K562 (cell line): ENCODE results near the gene PHF19. TPM values are rescaled to one million over a fixed set of nuclear protein-coding genes. Genes with fewer than 3 reads are reported as not detected.
A peak's percentile ranks its signal among the peaks of the same experiment; 100 is the strongest.

Experiments used
- ATAC-seq: fragments of 200-7000 bp; cut with Tn5 transposase; 3 replicates; pipeline ENCODE4 v1.9.1; 2020; ENCODE audit warnings: moderate library complexity
- BruUV-seq: library from RNA; stranded (reverse); fragments of 400-500 nt; replicated peaks from 2 replicates; lab custom pipeline; 2021; lab: Mats Ljungman, UMichigan
- CTCF ChIA-PET: fragments of 300-600 bp; formaldehyde crosslinking; extraction: SDS; loops from one replicate; lab custom pipeline; 2021; ENCODE audit warnings: low intra/inter-chr PET ratio; lab: Yijun Ruan, JAX
- POLR2A ChIA-PET: fragments of 300-600, 350-650 bp; sonication (Branson Sonifier 250); formaldehyde crosslinking; extraction: SDS; loops from one replicate; lab custom pipeline; 2021; ENCODE audit warnings: antibody characterized with exemption, inconsistent platforms; lab: Yijun Ruan, JAX
- DNase-seq, 4 experiments: peaks; one replicate each; pipeline versions ENCODE4 v3.0.0 to v3.0.0-alpha.2; 2011 to 2018; ENCODE audit warnings: low spot score in 3 of 4, mixed read lengths in 3 of 4; ENCODE audit errors: extremely low read depth in 1 of 4
- FAIRE-seq: peaks from 2 replicates; lab custom pipeline; 2011; peaks lifted over from hg19 to GRCh38; lab: Jason Lieb, UNC
- H2AFZ ChIP-seq: 2 replicates; pipeline ENCODE4 v1.6.0; 2011; ENCODE audit warnings: low read depth, low read length, control low read depth, inconsistent platforms
- H3K27ac ChIP-seq: fragments of 200-600 bp; 3 replicates; pipeline ENCODE4 v1.8.0; 2011; ENCODE audit warnings: low read depth, mild to moderate bottlenecking, control low read depth, inconsistent platforms, low read length, moderate library complexity, mixed read lengths; ENCODE audit errors: extremely low read depth
- H3K27me3 ChIP-seq, 2 experiments: fragments of 300-600 bp in 1 of 2; 2 replicates in 1 of 2; 3 replicates in 1 of 2; pipeline versions ENCODE4 v1.6.0 to v1.8.0; 2011; ENCODE audit warnings: inconsistent platforms in 2 of 2, low read length in 2 of 2, mild to moderate bottlenecking in 1 of 2, mixed read lengths in 1 of 2, moderate library complexity in 1 of 2; ENCODE audit not compliant: control insufficient read depth in 2 of 2, insufficient read depth in 2 of 2
- H3K36me3 ChIP-seq: fragments of 300-600 bp; 3 replicates; pipeline ENCODE4 v1.8.0; 2011; ENCODE audit warnings: mild to moderate bottlenecking, low read length, inconsistent platforms; ENCODE audit not compliant: control insufficient read depth, insufficient read depth
- H3K4me1 ChIP-seq, 2 experiments: fragments of 200-600 bp in 1 of 2; replicated peaks in 1 of 2; 2 replicates in 1 of 2; 3 replicates in 1 of 2; pipeline versions ENCODE4 v1.5.1 to v1.8.0; 2011; ENCODE audit warnings: inconsistent platforms in 2 of 2, low read length in 2 of 2, mild to moderate bottlenecking in 1 of 2, mixed read lengths in 1 of 2, moderate library complexity in 1 of 2; ENCODE audit not compliant: control insufficient read depth in 2 of 2, insufficient read depth in 2 of 2
- H3K4me2 ChIP-seq: 2 replicates; pipeline ENCODE4 v1.6.1; 2011; ENCODE audit warnings: low read length, control low read depth, inconsistent platforms, mixed read lengths; ENCODE audit not compliant: insufficient read depth
- H3K4me3 ChIP-seq: fragments of 200-600 bp; sonication (generic), shearing (Covaris generic); 2 replicates; pipeline ENCODE4 v1.5.1; 2016; ENCODE audit warnings: control low read depth, inconsistent platforms
- H3K79me2 ChIP-seq: fragments of 200-600 bp; 3 replicates; pipeline ENCODE4 v1.8.0; 2011; ENCODE audit warnings: low read length, inconsistent platforms; ENCODE audit not compliant: control insufficient read depth, insufficient read depth
- H3K9ac ChIP-seq, 2 experiments: 2 replicates each; pipeline versions ENCODE4 v1.6.0 to v1.6.1; 2011; ENCODE audit warnings: low read depth in 2 of 2, low read length in 2 of 2, control low read depth in 1 of 2, inconsistent platforms in 1 of 2, mild to moderate bottlenecking in 1 of 2, mixed read lengths in 1 of 2; ENCODE audit not compliant: insufficient read depth in 1 of 2
- H3K9me1 ChIP-seq: one replicate; pipeline ENCODE4 v1.6.0; 2011; ENCODE audit warnings: inconsistent platforms, mild to moderate bottlenecking, low read length, moderate library complexity; ENCODE audit not compliant: control insufficient read depth, insufficient read depth
- H3K9me3 ChIP-seq: replicated peaks from 2 replicates; pipeline ENCODE4 v1.5.1; 2011; ENCODE audit warnings: low read depth, low read length, inconsistent platforms; ENCODE audit not compliant: control insufficient read depth, insufficient read depth
- H4K20me1 ChIP-seq: replicated peaks from 2 replicates; pipeline ENCODE4 v1.6.1; 2011; ENCODE audit warnings: low read length, inconsistent platforms, mixed read lengths; ENCODE audit not compliant: control insufficient read depth, insufficient read depth
- ATF1 ChIP-seq, 2 experiments: fragments of 450-650 bp in 1 of 2; IDR thresholded peaks; 2 replicates each; pipeline ENCODE4 v1.6.1; 2016; ENCODE audit warnings: missing compliant biosample characterization in 1 of 2, missing genetic modification characterization in 1 of 2
- ATF3 ChIP-seq, 2 experiments: fragments of 450-650 bp in 1 of 2; sonication (generic) in 1 of 2; formaldehyde crosslinking in 1 of 2; IDR thresholded peaks in 1 of 2; conservative IDR thresholded peaks in 1 of 2; 2 replicates each; pipeline versions ENCODE4 v1.6.1 to v1.8.1; 2016 to 2023; ENCODE audit warnings: mild to moderate bottlenecking in 2 of 2, moderate library complexity in 2 of 2, inconsistent platforms in 1 of 2, missing genetic modification reagents in 1 of 2
- CREM ChIP-seq: IDR thresholded peaks from 2 replicates; pipeline ENCODE4 v1.6.1; 2014; ENCODE audit warnings: antibody characterized with exemption, low read depth
- RCOR1 ChIP-seq, 2 experiments: IDR thresholded peaks; 2 replicates each; pipeline ENCODE4 v1.6.1; 2012; ENCODE audit warnings: low read depth in 2 of 2, low read length in 2 of 2, borderline replicate concordance in 1 of 2, improper control_type of control experiment in 1 of 2
- WHSC1 ChIP-seq: IDR thresholded peaks from one replicate; pipeline ENCODE4 v1.6.1; 2012; ENCODE audit warnings: low read length, control low read depth, inconsistent platforms
- WGBS: fragments of 100-300 bp; shearing (Covaris generic); methylation state at CpG from one replicate; pipeline ENCODE4 v1.1.6; 2016; ENCODE audit warnings: low coverage, mixed read lengths; ENCODE audit not compliant: insufficient coverage; ENCODE audit errors: missing lambda C conversion rate; 5-methylcytosine and 5-hydroxymethylcytosine counted together
- in situ Hi-C: fragments of 300-500 bp; cut with MboI; formaldehyde crosslinking; loops from 4 replicates; pipeline ENCODE4 v1.15.0; 2018; ENCODE audit warnings: inconsistent platforms, mixed read lengths
- intact Hi-C: fragments of 100-400 bp; cut with micrococcal nuclease; formaldehyde crosslinking; loops from 2 replicates; pipeline ENCODE4 v1.14.2; 2022
- polyA plus RNA-seq, 8 experiments: library from polyadenylated mRNA; depleted of rRNA in 4 of 8; stranded (reverse) in 5 of 8; unstranded in 3 of 8; fragments of >200 nt; fragmentation: Nextera tagmentation in 2 of 8; fragmentation: Illumina TruSeq in 1 of 8; extraction: Ambion mirVana in 2 of 8; extraction: Trizol in 1 of 8; gene quantifications; 2 replicates each; pipeline versions ENCODE4 v1.2.1 to v1.2.3, GENCODE V29; 2011 to 2014; ENCODE audit warnings: inconsistent platforms in 1 of 8, missing spikeins in 1 of 8
- total RNA-seq, 7 experiments: library from RNA; depleted of rRNA in 6 of 7; stranded (reverse); fragments of >200 nt in 6 of 7; fragmentation: Illumina TruSeq in 2 of 7; extraction: Trizol in 2 of 7; gene quantifications; 2 replicates each; pipeline versions ENCODE4 v1.2.1 to v1.2.3, GENCODE V29; 2011 to 2021; ENCODE audit warnings: low replicate concordance in 1 of 7

PHF19 gene
- total and polyA plus RNA-seq, 9 of the 15 experiments (the other 6 are each of a cell fraction or from before 2014, with no cell fraction given) = 95.8 to 403 (median 255) TPM

GRCh38 chr9:120899490-120900068 is 22.6 kb upstream of the PHF19 start:
- Histone ChIP-seq H3K36me3 (no peaks in the 10 kb centered on the region), H3K27me3 (no peaks in the 10 kb centered on the region), H2AFZ (peak overlapping the region; percentile 79), H3K9me3 (no peaks in the 10 kb centered on the region), H3K4me2 (0 out of 2 replicates have a peak overlapping the region, but pooled peaks have one; percentile 8), H3K9ac (peak overlapping the region; percentile 4 to 18; a peak in 3 of 4 replicates), H3K4me3 (no peak overlapping the region), H4K20me1 (no peaks in the 10 kb centered on the region), H3K4me1 (peaks cover 40 to 41% of the 10 kb centered on the region in 2 experiments)
- 76% methylated on average over 6 of the region's 6 CpGs for WGBS
- POLR2A ChIA-PET = interaction anchor here (7.8 to 22.9 kb wide), 2 partner anchors 12 to 25 kb away, joined by 91 to 464 read pairs; partner anchors contain the start of gene PHF19
- BruUV-seq = no TSS peak
- FAIRE-seq (no peak), ATAC-seq (no peak)
- in situ Hi-C loops = no loop called here
- TF ChIP-seq CREM (no peak), RCOR1 (IDR thresholded peaks at IDR 0.05; ENCODE audit: borderline replicate concordance in 1 of 2, low read depth in 2 of 2, low read length in 2 of 2) (0 out of 4 replicates have a peak, but pooled peaks of 1 of the 2 experiments have one; percentile 24), ATF1 (CRISPR knock-in tag; IDR thresholded peaks at IDR 0.05) (no peak), ATF1 (tag; IDR thresholded peaks at IDR 0.05) (no peak), ATF3 (IDR thresholded peaks at IDR 0.05) (no peak), ATF3 (CRISPR knock-in tag; conservative IDR thresholded peaks at IDR 0.05) (0 out of 2 replicates have a peak, but pooled peaks have one; percentile 6), WHSC1 (peak; percentile 76)
- TF ChIP-seq, all 486 proteins: peak for 3
- CTCF ChIA-PET = no interaction called here
- Histone ChIP-seq H3K27ac (no peak overlapping the region; the same call in 1 of the 3 replicates), H3K79me2 (no peaks in the 10 kb centered on the region), H3K9me1 (no peaks in the 10 kb centered on the region)
- intact Hi-C loops = loop anchor here (5.0 kb wide), 1 partner anchor 72 kb away; no protein-coding TSS in a partner anchor
- DNase-seq = peak in 2 of 4 experiments; percentile 31 to 48
